GM19193 (cell line): ENCODE results near the gene WWOX.

Experiments
- POLR2A ChIP-seq: IDR thresholded peaks from 4 replicates; pipeline ENCODE4 v1.6.1; 2011; ENCODE audit not compliant: insufficient read depth, insufficient read length; ENCODE audit errors: extremely low read depth

Gene WWOX

DNA sequence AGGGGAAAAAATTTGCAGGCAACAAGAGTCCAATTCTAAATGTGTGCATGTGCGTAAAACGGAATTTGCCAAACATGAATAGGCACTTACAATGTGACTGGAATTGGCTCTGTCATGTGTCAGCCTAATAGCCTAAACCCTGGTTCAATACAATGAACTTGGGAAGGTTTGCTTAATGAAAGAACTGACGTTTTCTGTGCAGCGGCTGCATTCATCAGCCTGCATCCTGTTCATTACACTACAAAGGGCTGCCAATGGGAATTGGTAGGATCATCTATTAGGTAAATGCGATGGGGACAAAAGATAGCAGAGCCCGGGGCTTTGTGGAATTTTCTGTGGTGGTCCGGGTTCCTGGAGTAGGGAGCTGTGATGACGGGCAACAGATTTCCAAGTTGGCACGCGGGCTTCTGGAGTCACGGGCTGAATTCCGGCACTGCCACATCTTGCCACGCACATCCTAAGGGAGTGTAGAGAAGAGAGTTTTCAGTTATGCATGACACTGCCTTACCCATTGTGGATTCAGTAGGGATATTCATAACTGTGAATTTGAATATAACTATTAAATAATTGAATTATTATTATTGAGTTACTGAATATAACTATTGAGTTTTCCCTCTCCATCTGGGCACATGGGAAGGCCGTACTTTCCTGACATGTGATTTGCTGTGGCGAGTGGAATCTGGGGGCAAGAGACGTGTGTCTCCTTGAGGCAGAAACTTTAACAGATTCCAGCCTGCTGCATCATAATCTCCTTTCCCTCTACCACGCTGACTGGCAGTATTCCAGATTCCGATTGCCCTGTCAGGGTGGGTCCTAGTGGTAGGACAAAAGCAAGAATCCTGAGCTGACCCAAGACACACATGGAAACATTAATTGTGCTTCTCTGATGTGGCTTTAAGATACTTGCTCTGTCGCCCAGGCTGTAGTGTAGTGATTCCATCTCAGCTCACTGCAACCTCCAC is 565.6 kb downstream of the WWOX start:
- TF ChIP-seq POLR2A = no peak

DNA sequence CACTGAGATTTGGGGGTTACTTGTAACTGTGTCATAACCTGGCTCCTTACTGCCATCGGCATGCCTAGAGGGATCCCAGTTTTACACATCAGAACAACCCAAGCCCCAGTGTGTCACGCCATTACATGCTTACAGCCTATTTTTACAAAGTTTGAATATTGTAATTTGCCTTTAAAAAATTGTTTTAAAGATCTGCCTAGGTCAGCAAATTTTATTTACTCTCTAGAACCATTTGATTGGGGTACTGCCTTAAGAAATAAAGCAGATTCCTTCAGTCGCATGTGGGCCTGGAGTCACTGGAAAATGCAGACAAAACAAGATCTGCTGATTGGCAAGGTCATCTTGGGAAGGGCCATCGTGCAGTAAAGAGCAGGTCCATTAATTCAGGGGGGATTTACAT is 566.9 kb downstream of the WWOX start:
- TF ChIP-seq POLR2A = no peak

DNA sequence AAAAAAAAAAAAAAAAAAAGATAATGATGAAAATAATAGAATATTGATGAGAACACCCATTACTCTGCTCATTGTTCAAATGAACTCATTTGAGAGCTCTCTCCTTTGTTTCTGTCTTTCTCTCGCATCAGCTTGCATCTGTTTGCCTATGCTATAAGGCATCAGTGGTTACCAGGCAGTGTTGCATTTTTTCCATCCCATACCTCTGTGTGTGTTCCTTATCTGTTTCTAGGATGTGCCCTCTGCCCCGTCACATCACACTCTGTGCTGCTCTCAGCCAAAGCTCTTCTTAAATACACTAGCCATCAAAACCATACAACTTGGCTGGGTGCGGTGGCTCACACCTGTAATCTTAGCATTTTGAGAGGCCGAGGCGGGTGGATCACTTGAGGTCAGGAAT is 568.2 kb downstream of the WWOX start:
- TF ChIP-seq POLR2A = no peak

DNA sequence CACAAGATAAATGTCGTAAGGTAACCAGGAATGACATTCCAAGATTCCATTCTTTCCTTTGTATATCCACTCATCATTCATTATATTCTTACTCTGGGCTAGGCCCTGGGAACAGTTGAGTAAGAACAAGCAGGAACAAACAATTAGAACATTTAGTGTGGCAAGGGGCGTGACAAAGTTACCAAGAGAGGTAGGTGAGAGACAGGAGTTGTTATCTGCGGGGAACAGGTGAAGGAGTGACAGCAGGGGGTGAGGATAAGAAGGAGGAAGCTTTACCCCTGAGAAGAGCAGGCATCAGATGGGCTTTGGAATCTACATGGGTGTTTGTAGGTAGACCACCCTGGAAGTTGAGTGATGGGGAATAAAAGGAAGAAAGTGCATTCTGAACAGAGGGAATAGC is 568.9 kb downstream of the WWOX start:
- TF ChIP-seq POLR2A = no peak

DNA sequence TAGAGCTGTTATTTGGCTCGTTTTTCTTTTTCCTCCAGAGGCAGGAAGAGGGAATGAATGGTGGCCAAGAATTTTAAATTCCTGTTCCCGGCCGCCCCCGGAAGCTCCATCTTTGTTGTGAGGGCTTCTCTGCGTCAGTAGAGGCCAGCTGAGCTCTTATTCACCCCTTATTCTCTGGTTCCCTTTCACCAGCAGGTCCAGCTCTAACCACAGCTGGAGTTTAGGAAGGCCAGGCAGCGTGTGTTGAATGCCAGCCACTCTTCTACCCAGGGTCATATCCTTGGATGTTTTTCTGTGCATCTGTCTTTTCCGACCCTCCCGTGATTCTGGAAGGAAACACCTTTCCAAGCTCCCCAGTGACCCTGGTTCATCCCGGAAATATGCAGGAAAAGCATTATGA is 570.5 kb downstream of the WWOX start:
- TF ChIP-seq POLR2A = no peak

DNA sequence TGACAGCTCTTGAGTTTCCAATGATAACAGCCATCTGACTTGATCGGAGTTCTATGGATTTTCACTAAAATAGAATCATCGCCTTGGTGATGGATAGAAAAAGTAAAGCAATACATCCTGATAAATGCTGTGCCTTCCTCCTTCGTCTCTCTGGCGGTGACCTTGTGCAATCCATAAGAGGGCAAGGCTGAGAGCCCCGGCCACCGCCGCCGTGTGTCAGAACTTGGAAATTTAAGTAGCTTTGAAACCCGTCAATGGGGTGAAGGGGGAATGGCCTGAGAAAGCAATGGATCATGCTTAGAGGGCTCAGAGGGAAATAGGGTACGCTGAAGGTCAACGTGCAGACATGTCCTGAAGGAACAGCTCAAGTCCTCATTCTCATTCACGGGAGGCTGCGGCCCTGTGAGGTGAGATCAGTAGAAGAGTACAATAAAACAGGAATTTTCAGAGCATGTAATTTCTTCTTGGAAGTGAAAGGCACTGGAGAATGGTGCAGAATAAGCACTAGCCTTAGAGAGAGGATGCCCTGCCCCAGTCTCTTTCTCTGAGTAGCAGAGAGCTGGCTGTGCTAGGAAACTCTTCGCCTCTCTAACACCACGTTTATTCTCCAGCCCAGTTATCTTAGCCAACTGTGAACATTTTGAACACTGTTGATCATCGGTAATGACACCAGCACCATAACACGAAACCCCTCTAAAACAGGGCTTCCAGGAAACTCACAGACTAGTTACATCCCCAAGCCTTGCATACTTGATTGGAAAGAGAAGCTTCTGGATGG is 573.5 kb downstream of the WWOX start:
- TF ChIP-seq POLR2A = no peak

DNA sequence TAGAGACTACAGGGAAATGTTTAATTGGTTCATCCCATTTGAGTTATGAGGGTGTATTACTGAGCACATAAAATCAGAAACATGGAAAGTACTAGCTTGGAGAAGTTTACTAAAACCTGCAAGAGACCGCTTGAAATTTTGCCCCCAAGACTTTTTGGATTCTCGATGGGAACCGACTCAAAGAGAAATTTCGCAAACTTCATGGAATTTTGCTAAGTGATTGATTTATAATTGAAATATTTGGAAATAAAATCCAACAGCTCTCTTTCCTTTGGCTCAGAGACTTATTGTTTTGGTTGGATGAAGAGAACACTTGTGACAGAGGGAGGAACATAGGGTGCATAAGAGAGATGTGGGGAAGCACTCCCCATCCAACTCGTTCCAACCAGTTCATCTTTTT is 574.4 kb downstream of the WWOX start:
- TF ChIP-seq POLR2A = no peak

DNA sequence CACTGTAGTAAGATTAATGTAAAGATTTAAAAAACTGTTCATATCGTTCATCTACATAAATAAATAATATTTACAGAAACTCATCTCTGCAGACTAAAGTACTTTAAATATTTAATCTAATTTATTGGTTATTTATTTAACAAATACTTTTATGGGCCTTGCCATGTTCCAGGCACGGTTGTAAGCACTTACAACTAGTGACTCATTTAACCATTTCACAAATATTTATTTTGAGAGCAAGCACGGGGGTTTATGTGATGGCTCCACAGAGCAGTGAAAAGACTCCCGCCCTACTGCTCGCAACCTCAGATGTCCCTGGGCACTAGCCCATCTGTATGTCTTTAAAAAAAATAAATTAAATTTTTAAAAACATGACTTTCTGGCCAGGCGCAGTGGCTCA is 575.9 kb downstream of the WWOX start:
- TF ChIP-seq POLR2A = no peak

DNA sequence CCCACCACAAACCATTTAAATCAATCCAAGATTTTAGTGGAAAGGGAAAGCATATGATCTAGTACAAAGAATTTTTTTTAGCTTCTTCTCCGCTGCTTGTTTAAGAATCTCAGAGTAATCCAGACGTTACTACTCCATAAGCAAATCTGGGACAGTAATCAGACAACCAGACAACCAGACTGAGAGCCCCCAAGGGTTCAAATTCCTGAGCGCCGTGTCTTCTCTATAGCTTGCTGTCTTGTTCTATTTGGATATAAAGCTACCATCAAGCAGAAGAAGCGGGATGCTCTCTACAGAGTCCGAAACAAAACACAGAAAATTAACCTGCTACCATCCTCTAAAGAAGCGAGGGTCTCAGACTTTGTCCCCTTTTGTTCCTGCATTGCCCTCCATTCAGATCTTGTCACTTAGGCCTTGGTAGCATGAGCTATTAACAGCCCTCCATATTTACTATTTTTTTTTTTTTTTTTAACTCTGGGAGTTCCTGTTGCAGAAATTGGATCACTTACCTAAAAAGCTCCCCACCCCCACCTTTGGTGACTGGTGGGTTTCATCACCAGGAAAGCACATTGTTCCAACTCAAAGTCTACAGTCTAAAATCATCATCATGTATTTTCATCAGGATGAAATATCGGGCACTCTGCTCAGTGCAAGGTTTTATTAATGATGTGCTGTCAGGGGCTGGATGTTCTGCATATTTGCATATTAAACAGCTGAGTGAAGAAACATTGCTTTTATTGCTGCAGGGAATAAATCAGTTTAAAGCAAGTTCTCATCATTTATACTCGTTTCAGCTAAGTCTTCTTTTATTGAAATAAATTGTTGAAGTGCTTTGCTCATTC is 576.7 kb downstream of the WWOX start:
- TF ChIP-seq POLR2A = no peak

DNA sequence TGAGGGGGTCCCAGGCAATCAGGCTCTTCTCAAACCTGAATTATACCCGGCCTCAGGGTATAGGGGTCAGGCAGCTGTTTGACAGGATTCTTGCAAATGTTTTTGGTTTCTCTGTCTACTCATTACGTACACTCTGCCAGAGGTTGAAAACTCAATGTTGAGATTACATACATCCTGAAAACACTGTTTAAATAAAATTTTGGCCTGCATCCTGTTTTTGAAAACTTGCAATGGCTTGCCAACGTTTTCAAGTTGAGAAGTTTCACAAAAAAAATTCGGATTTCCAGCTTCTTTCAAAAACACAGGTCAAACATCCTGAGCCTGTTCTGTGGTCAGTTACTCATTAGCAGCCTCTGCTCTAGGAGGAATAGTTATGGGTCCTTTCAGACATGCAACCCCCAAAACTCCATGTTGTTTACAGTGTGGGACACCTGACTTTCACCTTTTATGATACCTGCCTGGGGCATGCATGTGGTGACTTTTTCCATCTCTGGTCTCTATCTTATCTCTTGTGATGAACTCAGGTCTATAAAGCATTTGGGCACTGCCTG is 577.8 kb downstream of the WWOX start:
- TF ChIP-seq POLR2A = no peak

DNA sequence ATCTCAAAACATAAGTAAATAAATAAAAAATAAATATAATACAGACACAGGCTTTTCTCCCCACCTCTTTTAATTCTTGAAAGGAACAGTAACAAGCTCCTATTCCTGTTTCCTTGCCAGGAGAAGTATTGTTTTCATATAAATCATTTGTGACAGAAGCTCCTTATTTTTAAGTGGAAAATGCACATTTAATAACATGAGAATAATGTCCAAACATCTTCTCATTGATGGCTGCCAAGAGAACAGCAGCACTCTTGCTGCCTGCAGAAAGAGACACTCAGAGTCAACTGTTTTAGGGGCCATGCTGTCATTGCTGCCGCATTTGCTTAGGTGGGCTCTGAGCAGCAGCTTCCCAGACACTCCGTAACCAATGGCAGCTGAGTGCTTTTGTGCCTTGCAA is 580.1 kb downstream of the WWOX start:
- no peak for TF ChIP-seq POLR2A

DNA sequence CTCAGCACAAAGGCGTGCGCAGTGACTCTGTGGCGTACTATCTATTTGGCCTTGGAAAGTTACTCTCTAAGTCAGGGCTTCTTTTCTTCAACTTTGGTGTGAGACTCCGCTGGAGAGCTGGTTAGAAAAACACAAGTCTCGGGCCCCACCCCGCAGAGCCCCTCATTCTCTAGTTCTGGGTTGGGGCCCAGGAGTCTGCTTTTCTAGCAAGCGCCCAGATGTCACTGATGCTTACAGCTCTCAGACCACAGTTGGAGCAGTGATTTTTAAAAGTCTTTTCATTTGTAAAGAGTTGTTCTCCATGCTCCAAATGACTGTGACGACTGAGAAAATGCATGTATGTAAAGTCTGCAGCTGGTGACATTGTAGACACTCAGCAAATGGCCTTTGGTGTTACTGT is 582.3 kb downstream of the WWOX start:
- TF ChIP-seq POLR2A = no peak

DNA sequence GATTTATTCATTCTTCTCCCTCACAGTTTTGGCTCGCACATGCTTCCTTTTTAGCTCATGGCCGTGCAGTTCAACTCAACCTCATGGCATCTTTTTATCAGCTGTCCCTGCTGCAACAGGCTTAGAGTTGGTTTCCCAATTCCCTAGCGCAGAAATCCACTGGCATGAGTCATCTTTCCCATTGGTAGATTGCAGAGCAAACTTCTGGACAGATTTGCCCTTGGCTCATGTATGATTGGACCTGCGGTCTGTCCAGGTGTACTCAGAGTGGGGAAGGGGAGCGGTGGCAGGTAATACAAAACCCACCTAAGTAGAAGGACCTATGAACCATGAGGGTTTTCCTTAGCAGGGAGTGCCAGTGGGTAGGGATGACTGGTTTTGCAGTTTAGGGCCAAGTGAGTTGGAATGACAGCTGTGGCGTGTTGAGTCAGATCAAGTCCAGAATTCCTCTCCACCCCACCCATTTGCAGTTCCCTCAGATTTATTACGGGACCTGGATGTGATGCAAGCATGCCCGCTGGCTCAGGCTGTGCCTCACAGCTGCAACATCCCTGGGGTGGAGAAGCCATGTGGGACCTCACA is 584.7 kb downstream of the WWOX start:
- TF ChIP-seq POLR2A = no peak

DNA sequence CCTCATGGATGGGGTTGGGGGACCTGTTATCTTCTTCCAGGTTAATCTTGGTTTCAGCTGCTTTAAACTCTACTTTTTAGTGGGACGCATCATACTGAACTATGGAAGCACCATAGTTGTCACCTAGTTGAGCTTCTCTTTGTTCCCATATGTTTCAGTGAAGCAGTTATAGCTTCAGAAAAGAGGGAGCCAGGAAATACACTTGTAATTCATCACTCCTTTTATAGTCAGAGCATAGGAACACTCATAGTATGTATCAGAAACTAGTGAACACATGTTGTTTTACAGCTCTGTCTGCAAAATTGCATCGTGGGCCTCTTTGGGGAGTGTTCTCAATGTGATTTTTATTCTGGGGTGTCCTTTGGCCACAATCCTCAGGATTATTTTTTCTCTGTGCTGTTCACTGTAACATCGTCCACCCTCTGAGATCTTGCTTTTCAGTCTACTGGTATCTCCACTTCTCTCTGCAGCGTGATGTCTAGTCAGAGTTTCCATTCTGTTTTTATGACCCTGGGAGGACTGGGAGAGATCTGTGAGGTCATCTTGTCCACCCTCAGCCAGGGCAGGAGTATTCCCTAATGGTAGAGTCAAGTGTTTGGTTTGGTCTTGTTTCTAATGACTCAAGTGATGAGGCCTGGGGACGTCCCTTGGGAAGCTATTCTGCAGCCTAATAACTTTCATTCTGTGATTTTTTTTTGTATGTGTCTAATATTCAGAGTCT is 585.4 kb downstream of the WWOX start:
- no peak for TF ChIP-seq POLR2A

DNA sequence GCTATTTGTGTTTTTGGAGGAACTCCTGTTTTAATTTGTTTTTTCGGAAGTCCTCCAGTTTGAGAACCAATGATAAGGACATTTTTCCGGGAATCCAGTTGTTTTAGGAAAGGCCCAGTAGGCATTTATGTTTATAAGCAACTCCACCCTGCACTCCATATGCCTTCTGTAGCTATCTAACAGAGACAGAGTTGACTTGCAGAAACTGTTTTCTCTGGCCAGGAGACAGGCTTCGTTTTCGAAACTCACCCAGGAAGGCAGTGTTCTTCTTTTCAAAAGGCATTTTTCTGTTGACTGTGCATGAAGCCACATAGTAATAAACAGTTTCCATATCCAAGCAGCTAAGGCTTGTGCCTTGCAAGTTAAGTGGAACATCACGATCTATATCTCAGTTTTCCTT is 587.1 kb downstream of the WWOX start:
- no peak for TF ChIP-seq POLR2A

DNA sequence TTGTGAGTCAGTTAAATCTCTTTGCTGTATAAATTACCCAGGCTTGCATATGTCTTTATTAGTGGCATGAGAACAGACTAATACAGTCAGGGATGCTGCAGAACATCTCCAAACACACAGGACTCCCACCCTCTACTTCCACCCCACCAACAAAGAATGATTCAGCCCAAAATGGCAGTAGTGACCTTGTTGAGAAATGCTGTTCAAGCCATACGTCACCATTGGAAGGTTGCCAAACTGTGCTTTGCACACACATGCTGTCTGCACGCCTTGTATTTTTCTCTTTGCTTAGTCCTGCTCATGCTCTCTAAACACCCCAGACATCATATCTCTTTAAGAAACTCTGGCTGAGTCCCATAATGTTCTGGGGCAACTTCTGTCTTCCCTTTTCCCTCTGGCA is 589.6 kb downstream of the WWOX start:
- no peak for TF ChIP-seq POLR2A
